Fibroblast of lung (primary cell): ENCODE measurements around the gene RIPOR2. TPM values are rescaled to one million over a fixed set of nuclear protein-coding genes. Genes with fewer than 3 reads are reported as not detected.

Experiments
- DNase-seq, 2 donors: peaks; one replicate each; pipeline versions ENCODE4 v3.0.0 to v3.0.0-alpha.2; 2010; ENCODE audit warnings: low read depth in 2 of 2
- H2AFZ ChIP-seq: 2 replicates; pipeline ENCODE4 v1.5.1; 2012; ENCODE audit warnings: low read length, control low read depth, inconsistent platforms
- H3K27ac ChIP-seq: 2 replicates; pipeline ENCODE4 v1.5.1; 2011; ENCODE audit warnings: low read length, control low read depth; ENCODE audit not compliant: insufficient read depth
- H3K27me3 ChIP-seq: 2 replicates; pipeline ENCODE4 v1.5.1; 2011; ENCODE audit warnings: mild to moderate bottlenecking, low read length; ENCODE audit not compliant: control insufficient read depth, insufficient read depth
- H3K36me3 ChIP-seq: 2 replicates; pipeline ENCODE4 v1.5.1; 2011; ENCODE audit warnings: low read length; ENCODE audit not compliant: control insufficient read depth, insufficient read depth
- H3K4me1 ChIP-seq: 2 replicates; pipeline ENCODE4 v1.5.1; 2011; ENCODE audit warnings: low read length; ENCODE audit not compliant: control insufficient read depth, insufficient read depth; ENCODE audit errors: extremely low read depth
- H3K4me2 ChIP-seq: 2 replicates; pipeline ENCODE4 v1.5.1; 2011; ENCODE audit warnings: low read length, control low read depth; ENCODE audit not compliant: insufficient read depth; ENCODE audit errors: extremely low read depth
- H3K4me3 ChIP-seq, 4 experiments: fragments of 200-600 bp in 1 of 4; sonication (generic) in 1 of 4; replicated peaks in 1 of 4; 2 replicates each; pipeline ENCODE4 v1.5.1; 2011 to 2016; ENCODE audit warnings: low read length in 4 of 4, low read depth in 3 of 4, mild to moderate bottlenecking in 3 of 4, control low read depth in 2 of 4, inconsistent platforms in 1 of 4, mixed read lengths in 1 of 4; ENCODE audit not compliant: insufficient read depth in 1 of 4; ENCODE audit errors: control extremely low read depth in 1 of 4
- H3K79me2 ChIP-seq: 2 replicates; pipeline ENCODE4 v1.5.1; 2012; ENCODE audit warnings: mild to moderate bottlenecking, low read length, inconsistent platforms; ENCODE audit not compliant: control insufficient read depth, insufficient read depth
- H3K9ac ChIP-seq: 2 replicates; pipeline ENCODE4 v1.5.1; 2011; ENCODE audit warnings: mild to moderate bottlenecking, low read length, control low read depth; ENCODE audit not compliant: insufficient read depth
- H3K9me3 ChIP-seq: 2 replicates; pipeline ENCODE4 v1.5.1; 2012; ENCODE audit warnings: low read depth, low read length; ENCODE audit not compliant: control insufficient read depth, insufficient read depth
- H4K20me1 ChIP-seq: 2 replicates; pipeline ENCODE4 v1.5.1; 2011; ENCODE audit warnings: low read length; ENCODE audit not compliant: control insufficient read depth, insufficient read depth; ENCODE audit errors: extremely low read depth
- EZH2 ChIP-seq: IDR thresholded peaks from 2 replicates; pipeline ENCODE4 v1.5.1; 2012; ENCODE audit warnings: low read length, control low read depth, mild to moderate bottlenecking; ENCODE audit errors: missing control alignments
- polyA plus RNA-seq, 2 donors: library from polyadenylated mRNA; depleted of rRNA in 1 of 2; stranded (reverse) in 1 of 2; unstranded in 1 of 2; fragments of >200 nt; gene quantifications; 2 replicates each; pipeline ENCODE4 v1.2.1, GENCODE V29; 2011 to 2012; ENCODE audit warnings: missing spikeins in 1 of 2
- total RNA-seq: library from RNA; depleted of rRNA; stranded (reverse); fragments of >200 nt; gene quantifications from 2 replicates; pipeline ENCODE4 v1.2.1, GENCODE V29; 2014
- TF ChIP-seq, protein P1 (sequence below), 2 donors: IDR thresholded peaks in 1 of 2; conservative IDR thresholded peaks in 1 of 2; 1 replicate in 1 of 2; 2 replicates in 1 of 2; pipeline ENCODE4 v1.5.1; 2011 to 2012; ENCODE audit warnings: low read length in 2 of 2, control low read depth in 1 of 2, inconsistent platforms in 1 of 2, low read depth in 1 of 2, mild to moderate bottlenecking in 1 of 2

RIPOR2 gene
- total and polyA plus RNA-seq, 2 donors (not counting 1 experiment from before 2014, with no cell fraction given): 3.5 to 3.6 TPM

- Histone ChIP-seq H3K79me2 (no peaks in the 10 kb centered on the region), H2AFZ (no peak overlapping the region), H3K4me1 (peaks cover 10% of the 10 kb centered on the region)
These were observed 29.4 kb downstream of the RIPOR2 start for GRCh38 chr6:24906314-24906713.

DNA sequence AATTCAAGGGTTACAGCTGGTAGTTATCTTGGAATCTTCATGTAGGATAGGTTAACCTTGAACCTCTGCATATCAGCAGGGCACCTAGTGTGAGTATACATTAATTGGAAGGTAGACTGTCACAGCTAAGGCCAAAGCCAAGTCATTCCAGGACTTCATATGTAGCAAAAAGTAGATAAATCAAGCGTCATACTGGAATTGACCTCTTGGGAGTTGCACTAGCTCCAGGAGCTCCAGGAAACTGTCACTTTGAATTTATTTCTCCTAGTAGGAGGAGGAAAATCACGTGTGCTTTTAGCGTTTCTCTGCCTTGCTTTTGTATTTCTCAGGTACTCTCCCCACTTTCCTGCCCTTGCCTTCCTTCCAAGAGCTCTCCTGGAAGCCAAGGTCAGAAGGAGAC lies 30.3 kb downstream of the RIPOR2 start:
- Histone ChIP-seq H3K27me3 (no peaks in the 10 kb centered on the region), H3K36me3 (no peaks in the 10 kb centered on the region), H3K4me3 (no peak overlapping the region), H2AFZ (no peak overlapping the region), H3K79me2 (no peaks in the 10 kb centered on the region), H3K9ac (no peak overlapping the region), H3K4me1 (peaks cover 10% of the 10 kb centered on the region), H3K4me2 (no peak overlapping the region), H4K20me1 (no peaks in the 10 kb centered on the region), H3K27ac (no peak overlapping the region), H3K9me3 (no peaks in the 10 kb centered on the region)
- no peak for TF ChIP-seq EZH2
- TF ChIP-seq, protein P1, sequence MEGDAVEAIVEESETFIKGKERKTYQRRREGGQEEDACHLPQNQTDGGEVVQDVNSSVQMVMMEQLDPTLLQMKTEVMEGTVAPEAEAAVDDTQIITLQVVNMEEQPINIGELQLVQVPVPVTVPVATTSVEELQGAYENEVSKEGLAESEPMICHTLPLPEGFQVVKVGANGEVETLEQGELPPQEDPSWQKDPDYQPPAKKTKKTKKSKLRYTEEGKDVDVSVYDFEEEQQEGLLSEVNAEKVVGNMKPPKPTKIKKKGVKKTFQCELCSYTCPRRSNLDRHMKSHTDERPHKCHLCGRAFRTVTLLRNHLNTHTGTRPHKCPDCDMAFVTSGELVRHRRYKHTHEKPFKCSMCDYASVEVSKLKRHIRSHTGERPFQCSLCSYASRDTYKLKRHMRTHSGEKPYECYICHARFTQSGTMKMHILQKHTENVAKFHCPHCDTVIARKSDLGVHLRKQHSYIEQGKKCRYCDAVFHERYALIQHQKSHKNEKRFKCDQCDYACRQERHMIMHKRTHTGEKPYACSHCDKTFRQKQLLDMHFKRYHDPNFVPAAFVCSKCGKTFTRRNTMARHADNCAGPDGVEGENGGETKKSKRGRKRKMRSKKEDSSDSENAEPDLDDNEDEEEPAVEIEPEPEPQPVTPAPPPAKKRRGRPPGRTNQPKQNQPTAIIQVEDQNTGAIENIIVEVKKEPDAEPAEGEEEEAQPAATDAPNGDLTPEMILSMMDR (conservative IDR thresholded peaks at IDR 0.05 in 1 of 2, IDR thresholded peaks at IDR 0.05 in 1 of 2; ENCODE audit: low read depth in 1 of 2, low read length in 2 of 2): no peak
- DNase-seq: no peak

More at GRCh38 chr6:24906314-24906713, 29.4 kb downstream of the RIPOR2 start:
- Histone ChIP-seq H3K27ac (no peak overlapping the region), H3K4me2 (no peak overlapping the region), H3K36me3 (no peaks in the 10 kb centered on the region), H3K9me3 (no peaks in the 10 kb centered on the region), H4K20me1 (no peaks in the 10 kb centered on the region), H3K9ac (no peak overlapping the region), H3K4me3 (no peak overlapping the region), H3K27me3 (no peaks in the 10 kb centered on the region)
- TF ChIP-seq, protein P1 (conservative IDR thresholded peaks at IDR 0.05 in 1 of 2, IDR thresholded peaks at IDR 0.05 in 1 of 2; ENCODE audit: low read depth in 1 of 2, low read length in 2 of 2): no peak
- TF ChIP-seq EZH2: no peak
- no peak for DNase-seq

DNA sequence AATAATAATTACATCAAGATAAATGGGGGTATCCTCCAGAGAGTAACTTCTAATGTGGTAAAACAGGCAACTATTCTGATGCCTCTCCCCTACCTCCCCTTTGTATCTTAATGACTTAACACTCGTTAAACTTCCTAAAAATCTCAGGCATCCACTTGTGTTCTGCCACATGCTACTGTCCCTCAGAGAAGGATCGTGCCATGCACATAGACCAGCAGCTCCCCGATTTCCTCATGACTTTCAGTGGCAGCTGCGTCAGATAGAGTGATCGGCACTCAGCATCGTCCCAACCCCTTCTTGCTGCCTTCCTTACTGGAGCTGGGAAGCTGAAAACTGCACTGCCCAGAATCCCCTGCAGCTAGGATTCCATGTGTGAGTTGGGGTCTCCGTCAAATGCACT lies 32.1 kb downstream of the RIPOR2 start:
- Histone ChIP-seq H3K27me3 (no peaks in the 10 kb centered on the region), H3K27ac (no peak overlapping the region), H3K9me3 (no peaks in the 10 kb centered on the region), H3K4me2 (no peak overlapping the region), H2AFZ (no peak overlapping the region), H3K36me3 (no peaks in the 10 kb centered on the region), H4K20me1 (no peaks in the 10 kb centered on the region), H3K79me2 (no peaks in the 10 kb centered on the region), H3K4me1 (peaks cover 6% of the 10 kb centered on the region), H3K9ac (no peak overlapping the region), H3K4me3 (no peak overlapping the region)
- no peak for DNase-seq
- no peak for TF ChIP-seq EZH2
- TF ChIP-seq, protein P1 (conservative IDR thresholded peaks at IDR 0.05 in 1 of 2, IDR thresholded peaks at IDR 0.05 in 1 of 2; ENCODE audit: low read depth in 1 of 2, low read length in 2 of 2): no peak
